Gastroesophageal sphincter (tissue), 3 donors: Measurements from ENCODE around the gene PXK.

Source experiments
- POLR2A ChIP-seq, 2 donors: fragments of 450-650 bp; IDR thresholded peaks; one replicate each; pipeline ENCODE4 v1.6.1; 2017; ENCODE audit warnings: antibody characterized with exemption in 2 of 2, mild to moderate bottlenecking in 2 of 2, moderate library complexity in 1 of 2
- POLR2AphosphoS5 ChIP-seq: sonication (generic); formaldehyde crosslinking; IDR thresholded peaks from one replicate; pipeline ENCODE4 v1.6.1; 2017; ENCODE audit warnings: antibody characterized with exemption
- TF ChIP-seq, protein P1 (sequence below), 4 experiments: fragments of 200-600 bp in 2 of 4; fragments of 450-650 bp in 2 of 4; sonication (generic) in 1 of 4; IDR thresholded peaks; one replicate each; pipeline ENCODE4 v1.5.1; 2017 to 2019; ENCODE audit warnings: antibody characterized with exemption in 4 of 4, mild to moderate bottlenecking in 2 of 4, moderate library complexity in 2 of 4

DNA sequence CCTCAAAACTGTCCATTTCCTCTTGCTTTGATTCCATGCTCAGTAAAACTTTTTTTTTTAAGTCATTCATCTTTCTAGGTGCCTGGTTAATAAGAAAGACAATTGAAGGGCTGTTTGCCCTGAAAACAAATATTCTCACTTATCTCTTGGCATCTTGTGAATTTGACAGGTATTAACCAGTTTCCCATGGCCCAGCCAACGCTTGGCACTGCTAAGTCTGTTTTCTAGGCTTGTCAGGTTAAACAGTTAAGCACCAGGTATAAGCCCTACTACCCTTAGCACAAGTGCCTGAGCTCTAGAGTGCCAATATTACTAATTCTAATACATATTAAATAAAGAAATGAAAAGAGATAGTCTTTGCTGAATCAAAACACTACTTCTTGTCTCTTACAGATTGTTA is 36.3 kb downstream of the PXK start:
- TF ChIP-seq POLR2AphosphoS5 (no peak), POLR2A (IDR thresholded peaks at IDR 0.05) (no peak)
- TF ChIP-seq, protein P1, sequence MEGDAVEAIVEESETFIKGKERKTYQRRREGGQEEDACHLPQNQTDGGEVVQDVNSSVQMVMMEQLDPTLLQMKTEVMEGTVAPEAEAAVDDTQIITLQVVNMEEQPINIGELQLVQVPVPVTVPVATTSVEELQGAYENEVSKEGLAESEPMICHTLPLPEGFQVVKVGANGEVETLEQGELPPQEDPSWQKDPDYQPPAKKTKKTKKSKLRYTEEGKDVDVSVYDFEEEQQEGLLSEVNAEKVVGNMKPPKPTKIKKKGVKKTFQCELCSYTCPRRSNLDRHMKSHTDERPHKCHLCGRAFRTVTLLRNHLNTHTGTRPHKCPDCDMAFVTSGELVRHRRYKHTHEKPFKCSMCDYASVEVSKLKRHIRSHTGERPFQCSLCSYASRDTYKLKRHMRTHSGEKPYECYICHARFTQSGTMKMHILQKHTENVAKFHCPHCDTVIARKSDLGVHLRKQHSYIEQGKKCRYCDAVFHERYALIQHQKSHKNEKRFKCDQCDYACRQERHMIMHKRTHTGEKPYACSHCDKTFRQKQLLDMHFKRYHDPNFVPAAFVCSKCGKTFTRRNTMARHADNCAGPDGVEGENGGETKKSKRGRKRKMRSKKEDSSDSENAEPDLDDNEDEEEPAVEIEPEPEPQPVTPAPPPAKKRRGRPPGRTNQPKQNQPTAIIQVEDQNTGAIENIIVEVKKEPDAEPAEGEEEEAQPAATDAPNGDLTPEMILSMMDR (IDR thresholded peaks at IDR 0.05): no peak
